ENCODE data around the gene IQCH. TPM values are rescaled to one million over a fixed set of nuclear protein-coding genes. Genes with fewer than 3 reads are reported as not detected.

IQCH gene
- total RNA-seq (2021) (1.9 to 2.0 TPM (median 1.9 TPM) in 3 replicates), Bru-seq, nascent RNA (percentile 38 among the genes with signal in this experiment)
- long read RNA-seq, experiment 1, partial matches to known transcripts = 0 of 5 reads
- long read RNA-seq, experiment 1, other reads (novel, unspliced or antisense) = 4 of 5 reads
- long read RNA-seq, experiment 2, partial matches to known transcripts = 1 of 6 reads
- long read RNA-seq, experiment 2, other reads (novel, unspliced or antisense) = 4 of 6 reads
- long read RNA-seq, experiment 3, partial matches to known transcripts = 0 of 1 reads
- long read RNA-seq, experiment 3, other reads (novel, unspliced or antisense) = 1 of 1 reads

DNA sequence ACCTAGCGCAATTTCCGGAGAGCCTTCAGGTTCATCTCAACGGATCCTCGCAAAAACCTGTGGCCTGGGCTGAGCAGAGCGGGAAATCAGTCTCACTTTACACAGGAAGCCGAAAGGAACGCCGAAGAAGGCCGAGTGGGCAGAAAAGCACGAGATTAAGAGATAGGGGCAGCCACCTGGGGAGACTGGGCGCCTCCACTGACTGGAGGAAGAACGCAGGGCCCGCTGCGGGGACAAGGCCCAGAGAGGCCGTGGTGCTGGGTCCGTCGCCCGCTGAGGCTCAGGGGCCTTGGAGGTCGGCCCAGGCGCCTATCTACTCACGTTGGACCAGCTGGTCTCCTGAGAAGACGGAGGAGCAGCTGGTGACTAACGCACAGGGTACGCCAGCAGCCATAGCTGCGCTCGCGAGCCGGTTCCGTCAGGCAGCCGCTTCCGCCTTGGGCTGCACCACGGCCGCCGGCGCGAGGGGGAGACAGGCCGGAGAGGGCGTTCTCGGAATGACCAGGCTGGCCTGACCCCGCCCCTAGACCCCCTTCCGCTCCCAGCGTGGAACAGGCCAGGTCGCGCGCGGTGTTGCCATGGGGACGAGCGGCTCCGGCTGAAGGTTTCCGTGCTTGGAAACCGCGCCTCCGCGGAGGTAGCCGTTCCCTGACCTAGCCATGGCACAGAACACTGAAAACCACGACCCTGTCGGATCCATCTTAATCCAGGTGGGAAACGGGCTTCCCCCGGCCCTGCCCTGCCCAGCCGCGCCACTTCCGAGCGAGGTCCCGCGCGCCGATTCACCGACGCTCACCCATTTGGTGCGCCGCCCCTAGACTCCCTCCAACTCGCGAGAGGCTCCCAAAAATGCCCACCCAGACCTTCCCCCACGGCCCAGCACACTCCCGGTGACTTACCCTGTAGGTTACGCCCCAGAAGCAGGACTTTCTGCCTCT, at the start of gene IQCH, which contains the start of gene AAGAB:
TSS of gene IQCH (plus strand) at position 549 of the 938 bp plus-strand sequence. CDS start at position 660, 111 bp downstream.
TSS of gene AAGAB (minus strand) at position 424 of the 938 bp plus-strand sequence. CDS start at position 394, 30 bp downstream.
- DNase-seq (ENCODE audit: low spot score) = peak; percentile 99
- H3K27ac Mint-ChIP-seq = peak within 1 kb of the TSS; percentile 95
- no peak for TF ChIP-seq NR2C2 (CRISPR knock-in tag; IDR thresholded peaks at IDR 0.05)
- no peak for TF ChIP-seq JAZF1 (CRISPR knock-in tag; IDR thresholded peaks at IDR 0.05)
- TF ChIP-seq TEAD1 (CRISPR knock-in tag; IDR thresholded peaks at IDR 0.05) = peak; percentile 66; the same call in 1 of the 2 replicates
- TF ChIP-seq CREM (CRISPR knock-in tag; IDR thresholded peaks at IDR 0.05) = 0 out of 2 replicates have a peak, but pooled peaks have one; percentile 17
- peak; percentile 81 for TF ChIP-seq FOXK1 (CRISPR knock-in tag; IDR thresholded peaks at IDR 0.05)
- TF ChIP-seq TP53 (CRISPR knock-in tag; IDR thresholded peaks at IDR 0.05) = no peak
- TF ChIP-seq, protein P1, sequence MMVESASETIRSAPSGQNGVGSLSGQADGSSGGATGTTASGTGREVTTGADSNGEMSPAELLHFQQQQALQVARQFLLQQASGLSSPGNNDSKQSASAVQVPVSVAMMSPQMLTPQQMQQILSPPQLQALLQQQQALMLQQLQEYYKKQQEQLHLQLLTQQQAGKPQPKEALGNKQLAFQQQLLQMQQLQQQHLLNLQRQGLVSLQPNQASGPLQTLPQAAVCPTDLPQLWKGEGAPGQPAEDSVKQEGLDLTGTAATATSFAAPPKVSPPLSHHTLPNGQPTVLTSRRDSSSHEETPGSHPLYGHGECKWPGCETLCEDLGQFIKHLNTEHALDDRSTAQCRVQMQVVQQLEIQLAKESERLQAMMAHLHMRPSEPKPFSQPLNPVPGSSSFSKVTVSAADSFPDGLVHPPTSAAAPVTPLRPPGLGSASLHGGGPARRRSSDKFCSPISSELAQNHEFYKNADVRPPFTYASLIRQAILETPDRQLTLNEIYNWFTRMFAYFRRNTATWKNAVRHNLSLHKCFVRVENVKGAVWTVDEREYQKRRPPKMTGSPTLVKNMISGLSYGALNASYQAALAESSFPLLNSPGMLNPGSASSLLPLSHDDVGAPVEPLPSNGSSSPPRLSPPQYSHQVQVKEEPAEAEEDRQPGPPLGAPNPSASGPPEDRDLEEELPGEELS (CRISPR knock-in tag; IDR thresholded peaks at IDR 0.05) = peak; percentile 21; the same call in 1 of the 2 replicates
- peak; percentile 62; the same call in 1 of the 2 replicates for TF ChIP-seq FOXP1 (CRISPR knock-in tag; IDR thresholded peaks at IDR 0.05; ENCODE audit: borderline replicate concordance)
- TF ChIP-seq, protein P2, sequence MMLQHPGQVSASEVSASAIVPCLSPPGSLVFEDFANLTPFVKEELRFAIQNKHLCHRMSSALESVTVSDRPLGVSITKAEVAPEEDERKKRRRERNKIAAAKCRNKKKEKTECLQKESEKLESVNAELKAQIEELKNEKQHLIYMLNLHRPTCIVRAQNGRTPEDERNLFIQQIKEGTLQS (CRISPR knock-in tag; conservative IDR thresholded peaks at IDR 0.05) = no peak
- TF ChIP-seq, protein P3, sequence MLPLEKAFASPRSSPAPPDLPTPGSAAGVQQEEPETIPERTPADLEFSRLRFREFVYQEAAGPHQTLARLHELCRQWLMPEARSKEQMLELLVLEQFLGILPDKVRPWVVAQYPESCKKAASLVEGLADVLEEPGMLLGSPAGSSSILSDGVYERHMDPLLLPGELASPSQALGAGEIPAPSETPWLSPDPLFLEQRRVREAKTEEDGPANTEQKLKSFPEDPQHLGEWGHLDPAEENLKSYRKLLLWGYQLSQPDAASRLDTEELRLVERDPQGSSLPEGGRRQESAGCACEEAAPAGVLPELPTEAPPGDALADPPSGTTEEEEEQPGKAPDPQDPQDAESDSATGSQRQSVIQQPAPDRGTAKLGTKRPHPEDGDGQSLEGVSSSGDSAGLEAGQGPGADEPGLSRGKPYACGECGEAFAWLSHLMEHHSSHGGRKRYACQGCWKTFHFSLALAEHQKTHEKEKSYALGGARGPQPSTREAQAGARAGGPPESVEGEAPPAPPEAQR (CRISPR knock-in tag; IDR thresholded peaks at IDR 0.05) = no peak
- TF ChIP-seq, protein P4, sequence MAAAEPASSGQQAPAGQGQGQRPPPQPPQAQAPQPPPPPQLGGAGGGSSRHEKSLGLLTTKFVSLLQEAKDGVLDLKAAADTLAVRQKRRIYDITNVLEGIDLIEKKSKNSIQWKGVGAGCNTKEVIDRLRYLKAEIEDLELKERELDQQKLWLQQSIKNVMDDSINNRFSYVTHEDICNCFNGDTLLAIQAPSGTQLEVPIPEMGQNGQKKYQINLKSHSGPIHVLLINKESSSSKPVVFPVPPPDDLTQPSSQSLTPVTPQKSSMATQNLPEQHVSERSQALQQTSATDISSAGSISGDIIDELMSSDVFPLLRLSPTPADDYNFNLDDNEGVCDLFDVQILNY (CRISPR knock-in tag; IDR thresholded peaks at IDR 0.05) = peak; percentile 79; the same call in 1 of the 2 replicates
- TF ChIP-seq ATF1 (CRISPR knock-in tag; IDR thresholded peaks at IDR 0.05) = no peak
- TF ChIP-seq, protein P5, sequence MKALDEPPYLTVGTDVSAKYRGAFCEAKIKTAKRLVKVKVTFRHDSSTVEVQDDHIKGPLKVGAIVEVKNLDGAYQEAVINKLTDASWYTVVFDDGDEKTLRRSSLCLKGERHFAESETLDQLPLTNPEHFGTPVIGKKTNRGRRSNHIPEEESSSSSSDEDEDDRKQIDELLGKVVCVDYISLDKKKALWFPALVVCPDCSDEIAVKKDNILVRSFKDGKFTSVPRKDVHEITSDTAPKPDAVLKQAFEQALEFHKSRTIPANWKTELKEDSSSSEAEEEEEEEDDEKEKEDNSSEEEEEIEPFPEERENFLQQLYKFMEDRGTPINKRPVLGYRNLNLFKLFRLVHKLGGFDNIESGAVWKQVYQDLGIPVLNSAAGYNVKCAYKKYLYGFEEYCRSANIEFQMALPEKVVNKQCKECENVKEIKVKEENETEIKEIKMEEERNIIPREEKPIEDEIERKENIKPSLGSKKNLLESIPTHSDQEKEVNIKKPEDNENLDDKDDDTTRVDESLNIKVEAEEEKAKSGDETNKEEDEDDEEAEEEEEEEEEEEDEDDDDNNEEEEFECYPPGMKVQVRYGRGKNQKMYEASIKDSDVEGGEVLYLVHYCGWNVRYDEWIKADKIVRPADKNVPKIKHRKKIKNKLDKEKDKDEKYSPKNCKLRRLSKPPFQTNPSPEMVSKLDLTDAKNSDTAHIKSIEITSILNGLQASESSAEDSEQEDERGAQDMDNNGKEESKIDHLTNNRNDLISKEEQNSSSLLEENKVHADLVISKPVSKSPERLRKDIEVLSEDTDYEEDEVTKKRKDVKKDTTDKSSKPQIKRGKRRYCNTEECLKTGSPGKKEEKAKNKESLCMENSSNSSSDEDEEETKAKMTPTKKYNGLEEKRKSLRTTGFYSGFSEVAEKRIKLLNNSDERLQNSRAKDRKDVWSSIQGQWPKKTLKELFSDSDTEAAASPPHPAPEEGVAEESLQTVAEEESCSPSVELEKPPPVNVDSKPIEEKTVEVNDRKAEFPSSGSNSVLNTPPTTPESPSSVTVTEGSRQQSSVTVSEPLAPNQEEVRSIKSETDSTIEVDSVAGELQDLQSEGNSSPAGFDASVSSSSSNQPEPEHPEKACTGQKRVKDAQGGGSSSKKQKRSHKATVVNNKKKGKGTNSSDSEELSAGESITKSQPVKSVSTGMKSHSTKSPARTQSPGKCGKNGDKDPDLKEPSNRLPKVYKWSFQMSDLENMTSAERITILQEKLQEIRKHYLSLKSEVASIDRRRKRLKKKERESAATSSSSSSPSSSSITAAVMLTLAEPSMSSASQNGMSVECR (CRISPR knock-in tag; IDR thresholded peaks at IDR 0.05; ENCODE audit: borderline replicate concordance) = peak; percentile 71; the same call in 1 of the 2 replicates
- 0 out of 2 replicates have a peak, but pooled peaks have one; percentile 36 for TF ChIP-seq ESRRA (CRISPR knock-in tag; IDR thresholded peaks at IDR 0.05; ENCODE audit: borderline replicate concordance)
- TF ChIP-seq, protein P6, sequence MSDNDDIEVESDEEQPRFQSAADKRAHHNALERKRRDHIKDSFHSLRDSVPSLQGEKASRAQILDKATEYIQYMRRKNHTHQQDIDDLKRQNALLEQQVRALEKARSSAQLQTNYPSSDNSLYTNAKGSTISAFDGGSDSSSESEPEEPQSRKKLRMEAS (CRISPR knock-in tag; IDR thresholded peaks at IDR 0.05) = peak; percentile 77
- 0 out of 2 replicates have a peak, but pooled peaks have one; percentile 65 for TF ChIP-seq KAT7 (CRISPR knock-in tag; IDR thresholded peaks at IDR 0.05; ENCODE audit: borderline replicate concordance)
- TF ChIP-seq ZNF138 (CRISPR knock-in tag; conservative IDR thresholded peaks at IDR 0.05) = no peak
- TF ChIP-seq, protein P7, sequence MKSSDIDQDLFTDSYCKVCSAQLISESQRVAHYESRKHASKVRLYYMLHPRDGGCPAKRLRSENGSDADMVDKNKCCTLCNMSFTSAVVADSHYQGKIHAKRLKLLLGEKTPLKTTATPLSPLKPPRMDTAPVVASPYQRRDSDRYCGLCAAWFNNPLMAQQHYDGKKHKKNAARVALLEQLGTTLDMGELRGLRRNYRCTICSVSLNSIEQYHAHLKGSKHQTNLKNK (CRISPR knock-in tag; IDR thresholded peaks at IDR 0.05) = no peak
- peak; percentile 100 for TF ChIP-seq SP1 (CRISPR knock-in tag; conservative IDR thresholded peaks at IDR 0.05)
- no peak for TF ChIP-seq ZNF423 (CRISPR knock-in tag; IDR thresholded peaks at IDR 0.05)
- TF ChIP-seq GABPB1 (CRISPR knock-in tag; IDR thresholded peaks at IDR 0.05) = peak; percentile 74
- TF ChIP-seq SOX15 (CRISPR knock-in tag; IDR thresholded peaks at IDR 0.05) = no peak
- TF ChIP-seq TCF7 (CRISPR knock-in tag; IDR thresholded peaks at IDR 0.05; ENCODE audit: low read depth) = no peak

More for the DNA sequence above, at the start of gene IQCH, which contains the start of gene AAGAB:
- Mint-ChIP-seq H3K4me3 (peak within 1 kb of the TSS; percentile 100), H3K4me1 (peaks cover 11% of the 10 kb centered on the region; the same call in 1 of the 2 replicates), H3K9me3 (no peaks in the 10 kb centered on the region), H3K27me3 (ENCODE audit: low read depth) (peaks cover 25% of the 10 kb centered on the region), H3K36me3 (peaks cover 1% of the 10 kb centered on the region; the same call in 1 of the 2 replicates)
- peak; percentile 95 for ATAC-seq
- ChIA-PET CTCF (interaction anchor here (1.6 to 2.1 kb wide), 2 partner anchors 15 to 308 kb away, joined by 4 to 9 read pairs; no protein-coding TSS in a partner anchor), POLR2A (interaction anchor here (0.6 kb wide), 1 partner anchor 189 kb away, joined by 3 read pairs; no protein-coding TSS in a partner anchor)
